NCI-H460 (cell line): ENCODE data around the gene PPP5C. TPM values are rescaled to one million over a fixed set of nuclear protein-coding genes. Genes with fewer than 3 reads are reported as not detected.
A peak's percentile ranks its signal among the peaks of the same experiment; 100 is the strongest.
"Not testable (repeated sequence)": the region's sequence is repeated elsewhere in the genome, so short reads cannot be mapped to it uniquely, and the experiment has no call there.

Source experiments
- DNase-seq: peaks from one replicate; pipeline ENCODE4 v3.0.0-alpha.2; 2016; ENCODE audit warnings: low read depth; ENCODE audit errors: extremely low read depth
- total RNA-seq: library from RNA; depleted of rRNA; stranded (reverse); fragments of >200 nt; shearing (Covaris generic); gene quantifications from 2 replicates; pipeline ENCODE4 v1.2.3, GENCODE V29; 2014

Gene PPP5C
- total RNA-seq, 1 experiment from 2014 or later: 41.2 TPM

- no peak for DNase-seq
Observed at GRCh38 chr19:46357846-46358583, 11.1 kb downstream of the PPP5C start.

- DNase-seq: no peak
Observed at GRCh38 chr19:46361915-46362314, 15.0 kb downstream of the PPP5C start.

DNA sequence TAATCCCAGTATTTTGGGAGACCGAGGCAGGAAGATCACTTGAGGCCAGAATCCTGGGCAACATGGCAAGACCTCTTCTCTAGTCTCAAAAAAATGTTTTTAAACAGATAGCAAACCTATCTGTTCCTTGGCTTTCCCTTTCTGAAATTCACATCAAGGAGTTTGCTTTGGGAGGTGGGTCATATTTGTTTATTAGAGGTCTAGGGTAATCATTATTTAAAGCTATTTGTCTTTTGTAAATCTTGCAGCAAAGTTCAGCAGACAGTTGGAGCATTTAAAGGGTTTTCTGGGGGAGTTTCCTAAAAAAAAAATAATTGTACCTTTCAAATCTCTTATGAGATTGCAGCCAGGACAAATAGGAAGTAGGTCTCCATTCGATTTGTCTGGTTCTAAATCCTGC is 17.5 kb downstream of the PPP5C start:
- no peak for DNase-seq

DNA sequence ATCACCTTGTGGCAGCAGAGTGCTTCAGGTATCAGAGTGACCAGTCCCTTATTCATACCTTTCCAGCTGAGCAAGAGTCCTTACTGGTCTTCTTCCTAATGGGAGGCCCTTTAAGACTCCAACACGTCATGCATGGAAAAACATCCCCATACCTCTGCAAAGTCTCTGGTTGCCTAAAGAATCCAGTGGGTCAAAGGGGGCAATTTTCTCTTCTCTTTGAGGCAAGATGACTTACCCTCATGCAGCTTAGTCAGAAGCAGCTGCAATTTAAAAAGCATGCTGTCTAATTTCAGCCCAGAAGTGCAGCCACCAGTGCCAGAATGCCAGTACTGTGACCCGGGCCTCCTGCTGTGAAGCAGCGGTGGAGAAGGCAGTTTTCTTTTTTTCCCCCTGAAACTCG is 18.7 kb downstream of the PPP5C start:
- DNase-seq: no peak

DNA sequence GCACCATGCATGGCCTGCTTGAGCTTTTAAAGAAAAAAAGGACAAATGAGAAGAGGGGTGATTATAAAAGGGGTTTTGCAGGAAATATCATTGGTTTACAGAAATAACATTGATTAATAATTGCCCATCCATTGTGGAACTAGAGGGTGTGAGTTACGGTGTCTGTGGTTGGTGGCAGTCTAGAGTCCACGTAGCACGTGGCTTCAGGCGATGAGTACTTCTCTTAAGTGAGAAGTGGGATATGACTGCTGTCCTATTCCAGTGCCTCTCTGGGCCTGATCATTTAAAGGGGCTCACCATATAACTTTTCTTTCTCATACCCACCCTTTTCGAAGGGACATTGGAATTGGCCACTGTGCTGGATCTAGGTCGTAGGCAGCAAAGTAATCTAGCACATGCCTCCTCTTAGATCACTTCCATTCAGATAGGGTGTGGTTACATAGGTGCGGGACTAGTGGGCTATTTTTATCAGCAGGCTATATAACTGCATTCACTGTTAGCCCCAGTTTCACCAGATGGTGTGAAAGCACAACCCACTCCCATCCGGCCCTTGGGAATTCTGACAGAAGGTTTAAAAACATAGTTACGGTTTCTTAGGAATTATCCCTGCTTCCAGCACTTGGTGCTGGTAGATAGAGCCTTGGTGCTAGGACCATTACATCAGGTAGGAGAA is 19.9 kb downstream of the PPP5C start:
- no peak for DNase-seq

- no peak for DNase-seq
Observed at GRCh38 chr19:46367426-46367825, 20.5 kb downstream of the PPP5C start.

- DNase-seq: no peak
Observed at GRCh38 chr19:46368116-46368515, 21.2 kb downstream of the PPP5C start.

DNA sequence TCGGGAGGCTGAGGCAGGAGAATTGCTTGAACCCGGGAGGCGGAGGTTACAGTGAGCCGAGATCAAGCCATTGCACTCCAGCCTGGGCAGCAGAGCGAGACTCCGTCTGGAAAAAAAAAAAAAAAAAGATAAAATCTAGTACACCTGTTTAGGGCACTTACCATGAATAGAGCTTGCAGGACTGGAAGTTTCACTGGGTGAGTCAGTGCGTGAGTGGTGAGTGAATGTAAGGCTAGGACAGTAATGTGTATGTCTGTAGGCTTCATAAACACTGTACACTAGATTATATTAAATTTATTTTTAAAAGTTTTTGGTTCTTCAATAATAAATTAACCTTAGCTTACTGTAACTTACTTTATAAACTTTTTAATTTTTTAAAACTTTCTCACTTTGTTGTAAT is 22.9 kb downstream of the PPP5C start:
- no peak for DNase-seq

DNA sequence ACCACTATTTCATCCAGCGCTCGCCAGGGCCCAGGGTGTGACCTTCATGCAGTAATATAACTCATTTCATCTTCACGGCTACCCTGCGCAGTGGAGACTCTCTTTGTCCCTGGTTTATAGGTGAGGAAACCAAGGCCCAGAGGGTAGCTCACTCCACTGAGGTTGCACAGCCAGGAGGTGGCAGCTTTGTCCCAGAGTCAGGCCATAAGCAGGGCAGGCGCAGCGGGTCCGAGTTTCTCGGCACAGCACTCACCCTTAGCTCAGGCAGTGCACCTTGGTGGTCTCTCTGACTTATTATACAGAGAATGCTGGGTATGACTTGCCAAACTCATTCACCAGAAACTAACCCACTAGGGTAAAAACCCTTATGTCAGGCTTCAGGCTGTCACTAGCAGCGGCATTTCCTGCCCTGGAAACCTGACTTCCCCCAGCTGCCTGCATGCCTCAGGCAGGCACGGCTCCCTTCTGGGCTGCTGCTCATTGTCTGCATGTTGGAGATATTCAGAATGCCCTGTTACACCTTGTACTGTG is 24.5 kb downstream of the PPP5C start:
- no peak for DNase-seq

GRCh38 chr19:46372901-46373490 is 26.1 kb downstream of the PPP5C start:
- DNase-seq: peak; percentile 26

GRCh38 chr19:46373491-46374359 is 26.8 kb downstream of the PPP5C start:
- DNase-seq: no peak

DNA sequence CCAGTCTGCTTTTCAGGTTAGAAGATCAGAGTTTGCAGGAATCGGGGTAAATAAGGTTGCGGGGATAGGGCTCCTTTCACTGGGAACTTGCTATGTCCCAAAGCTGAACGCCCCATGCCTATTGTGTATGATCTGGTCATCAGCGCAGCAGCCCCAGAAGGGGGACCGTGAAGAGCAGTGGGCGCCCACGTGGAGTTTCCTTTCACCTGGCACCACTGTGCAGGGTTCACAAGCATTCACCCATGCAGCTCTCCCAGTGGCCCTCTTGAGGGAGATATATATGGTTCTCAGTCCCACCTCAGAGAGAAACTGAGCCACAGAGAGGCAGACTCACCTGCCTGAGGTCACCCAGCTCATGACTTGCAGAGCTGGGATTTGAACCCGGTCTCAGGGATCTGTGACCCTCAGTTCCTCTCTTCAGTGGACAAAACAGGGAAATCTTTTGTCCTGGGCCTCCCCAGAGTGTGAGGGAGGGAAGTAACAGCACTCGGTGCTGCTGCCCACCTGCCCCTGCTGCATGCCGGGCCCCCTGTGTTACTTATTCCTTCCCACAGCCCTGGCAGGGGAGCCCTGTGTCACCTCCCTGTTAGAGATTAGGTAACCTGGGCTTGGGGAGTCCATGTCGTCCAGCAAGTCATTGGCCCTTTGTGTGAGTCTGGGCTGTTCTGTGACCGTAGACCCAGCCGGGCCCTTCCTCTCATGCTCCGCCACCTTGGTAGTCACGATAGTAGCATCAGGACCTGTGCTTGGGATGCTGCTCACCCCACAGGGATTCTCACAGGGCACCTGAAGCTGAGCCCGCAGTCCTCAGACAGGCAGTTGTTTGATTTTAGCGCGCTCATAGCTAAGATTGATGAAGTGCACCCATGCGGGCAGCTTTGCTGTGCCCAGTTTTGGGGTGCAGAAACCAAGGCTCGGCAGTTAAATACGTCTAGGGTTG is 27.9 kb downstream of the PPP5C start:
- DNase-seq: no peak

DNA sequence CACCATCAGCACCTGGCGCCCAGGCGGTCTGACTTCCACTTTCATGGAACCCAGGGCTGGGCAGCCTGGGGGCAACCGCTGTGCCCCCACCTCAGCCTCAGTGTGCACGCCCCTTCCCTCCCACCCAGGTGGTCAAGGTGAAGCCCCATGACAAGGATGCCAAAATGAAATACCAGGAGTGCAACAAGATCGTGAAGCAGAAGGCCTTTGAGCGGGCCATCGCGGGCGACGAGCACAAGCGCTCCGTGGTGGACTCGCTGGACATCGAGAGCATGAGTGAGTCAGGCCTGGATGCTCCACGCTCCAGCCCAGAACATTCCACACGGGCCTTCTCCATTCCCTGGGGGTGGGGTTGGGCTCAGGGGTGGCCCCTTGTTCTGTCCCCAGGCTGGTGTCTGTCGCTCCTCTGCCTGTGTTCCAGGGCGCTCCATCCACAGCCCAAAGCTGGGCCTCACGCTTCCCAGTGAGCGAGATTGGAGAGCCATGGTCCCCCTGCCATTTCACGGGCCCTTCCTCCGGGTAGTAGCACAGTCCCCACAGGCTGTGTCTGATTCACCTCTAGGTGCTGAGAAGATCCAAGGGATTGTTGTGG is 28.7 kb downstream of the PPP5C start:
- not testable (repeated sequence) for DNase-seq

- no peak for DNase-seq
Observed at GRCh38 chr19:46376241-46377153, 29.6 kb downstream of the PPP5C start.

- DNase-seq: no peak
Observed at GRCh38 chr19:46378268-46378667, 31.4 kb downstream of the PPP5C start.

DNA sequence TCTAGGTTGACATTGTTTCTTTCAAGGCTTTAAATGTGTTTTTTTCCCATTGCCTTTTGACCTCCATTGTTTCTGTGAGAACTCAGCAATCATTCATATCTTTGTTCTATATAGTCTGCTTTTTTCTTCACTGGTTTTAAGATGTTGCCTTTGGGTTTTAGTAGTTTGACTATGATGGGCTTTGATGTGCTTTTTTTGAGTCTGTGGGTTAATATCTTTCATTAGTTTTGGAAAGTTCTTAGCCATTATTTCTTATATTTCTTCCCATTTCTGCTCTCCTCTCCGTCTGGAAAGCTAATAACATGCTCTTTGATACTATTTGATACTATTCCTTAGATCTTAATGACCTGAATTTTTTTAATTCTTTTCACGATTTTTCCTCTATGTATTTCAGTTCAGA is 33.8 kb downstream of the PPP5C start:
- no peak for DNase-seq

GRCh38 chr19:46381346-46381745 is 34.5 kb downstream of the PPP5C start:
- no peak for DNase-seq

GRCh38 chr19:46381756-46382345 is 35.0 kb downstream of the PPP5C start:
- no peak for DNase-seq
